ENCODE measurements around the gene DTNBP1. TPM values are rescaled to one million over a fixed set of nuclear protein-coding genes. Genes with fewer than 3 reads are reported as not detected.

The DTNBP1 gene
- total RNA-seq, 3 donors from 2014 or later = 14.6 to 22.0 (median 19.5) TPM

DNA sequence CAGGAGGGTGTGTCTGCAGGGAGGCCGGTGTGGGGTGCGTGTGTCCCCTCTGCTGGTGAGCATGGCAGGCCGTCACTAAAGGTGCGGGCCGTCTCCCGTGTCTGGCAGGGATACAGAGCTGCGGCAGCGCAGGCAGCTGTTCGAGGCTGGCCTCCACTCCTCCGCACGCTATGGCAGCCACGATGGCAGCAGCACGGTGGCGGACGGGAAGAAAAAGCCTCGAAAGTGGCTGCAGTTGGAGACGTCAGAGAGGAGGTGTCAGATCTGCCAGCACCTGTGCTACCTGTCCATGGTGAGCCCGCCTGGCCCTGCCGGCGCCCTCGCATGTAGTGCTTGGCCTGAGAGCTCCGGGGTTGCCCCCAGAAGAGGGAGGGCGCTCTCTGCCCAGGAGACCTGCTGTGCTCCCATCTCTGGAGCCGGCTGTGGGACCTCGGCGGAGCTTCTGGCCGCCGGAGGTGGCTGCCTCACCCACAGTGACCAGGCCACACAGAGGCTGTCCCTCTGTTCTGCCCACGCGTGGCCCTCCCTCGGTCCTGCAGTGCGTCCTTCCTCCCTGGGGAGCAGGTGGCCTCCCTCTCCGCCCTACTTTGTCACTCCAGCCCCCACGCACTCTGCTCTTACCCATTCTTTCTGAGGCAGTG is 149.6 kb downstream of the DTNBP1 start:
- TF ChIP-seq POLR2AphosphoS5 (IDR thresholded peaks at IDR 0.05) (no peak), POLR2A (IDR thresholded peaks at IDR 0.05) (no peak), CTCF (IDR thresholded peaks at IDR 0.05) (no peak)
- intact Hi-C loops (cut with DNase I; ENCODE audit: low total_unique reads) = no loop called here
- Histone ChIP-seq H3K27me3 (no peaks in the 10 kb centered on the region), H3K36me3 (peaks cover 8% of the 10 kb centered on the region), H3K27ac (no peak overlapping the region), H3K9me3 (no peaks in the 10 kb centered on the region), H3K4me1 (peaks cover 0 to 7% of the 10 kb centered on the region in 2 donors), H3K4me3 (no peak overlapping the region)
- no peak for DNase-seq (ENCODE audit: low spot score in 2 of 2)

GRCh38 chr6:15512721-15513120 is 150.1 kb downstream of the DTNBP1 start:
- no peak for DNase-seq (ENCODE audit: low spot score in 2 of 2)
- Histone ChIP-seq H3K27me3 (no peaks in the 10 kb centered on the region), H3K27ac (no peak overlapping the region), H3K9me3 (no peaks in the 10 kb centered on the region), H3K4me1 (peaks cover 0 to 7% of the 10 kb centered on the region in 2 donors), H3K4me3 (no peak overlapping the region), H3K36me3 (peaks cover 8% of the 10 kb centered on the region)
- intact Hi-C loops (cut with DNase I; ENCODE audit: low total_unique reads) = no loop called here
- TF ChIP-seq POLR2A (IDR thresholded peaks at IDR 0.05) (no peak), CTCF (IDR thresholded peaks at IDR 0.05) (no peak), POLR2AphosphoS5 (IDR thresholded peaks at IDR 0.05) (no peak)

DNA sequence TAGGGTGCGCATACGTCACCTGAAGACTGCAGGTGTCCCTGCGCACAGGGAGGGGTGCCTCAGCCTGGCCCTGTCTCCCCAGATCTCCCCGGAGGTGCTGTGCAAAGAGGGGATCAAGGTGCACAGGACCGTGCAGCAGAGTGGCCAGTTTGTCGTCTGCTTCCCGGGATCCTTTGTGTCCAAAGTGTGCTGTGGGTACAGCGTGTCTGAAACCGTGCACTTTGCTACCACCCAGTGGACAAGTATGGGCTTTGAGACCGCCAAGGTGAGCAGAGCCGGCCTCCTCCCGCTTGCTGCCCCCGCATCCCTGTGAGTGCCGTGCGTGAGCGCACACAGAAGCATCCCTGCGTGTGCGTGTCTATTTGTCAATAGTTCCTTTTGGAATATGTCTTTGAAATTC is 150.7 kb downstream of the DTNBP1 start:
- Histone ChIP-seq H3K9me3 (no peaks in the 10 kb centered on the region), H3K4me3 (no peak overlapping the region), H3K36me3 (peaks cover 5% of the 10 kb centered on the region), H3K4me1 (peaks cover 0 to 7% of the 10 kb centered on the region in 2 donors), H3K27me3 (no peaks in the 10 kb centered on the region), H3K27ac (no peak overlapping the region)
- DNase-seq (ENCODE audit: low spot score in 2 of 2) = no peak
- TF ChIP-seq CTCF (IDR thresholded peaks at IDR 0.05) = no peak
- no peak for TF ChIP-seq POLR2AphosphoS5 (IDR thresholded peaks at IDR 0.05)
- TF ChIP-seq POLR2A (IDR thresholded peaks at IDR 0.05) = no peak
- intact Hi-C loops (cut with DNase I; ENCODE audit: low total_unique reads) = no loop called here

GRCh38 chr6:15511248-15512125 is 151.3 kb downstream of the DTNBP1 start:
- Histone ChIP-seq H3K36me3 (no peaks in the 10 kb centered on the region), H3K4me3 (no peak overlapping the region), H3K9me3 (no peaks in the 10 kb centered on the region), H3K27ac (no peak overlapping the region), H3K4me1 (peaks cover 0 to 7% of the 10 kb centered on the region in 2 donors), H3K27me3 (no peaks in the 10 kb centered on the region)
- intact Hi-C loops (cut with DNase I; ENCODE audit: low total_unique reads) = no loop called here
- no peak for DNase-seq (ENCODE audit: low spot score in 2 of 2)
- no peak for TF ChIP-seq POLR2AphosphoS5 (IDR thresholded peaks at IDR 0.05)
- TF ChIP-seq CTCF (IDR thresholded peaks at IDR 0.05) = no peak
- TF ChIP-seq POLR2A (IDR thresholded peaks at IDR 0.05) = no peak

Data from breast epithelium (tissue), 4 donors.